Gastrocnemius medialis (tissue), 4 donors: Measurements from ENCODE around the gene CCDC51.

Experiments
- CTCF ChIP-seq, 5 experiments: fragments of 450-650 bp in 3 of 5; fragments of 200-600 bp in 2 of 5; sonication (generic) in 2 of 5; IDR thresholded peaks in 4 of 5; conservative IDR thresholded peaks in 1 of 5; 1 replicate in 4 of 5; 2 replicates in 1 of 5; pipeline ENCODE4 v1.5.1; 2016 to 2019; ENCODE audit warnings: antibody characterized with exemption in 5 of 5, mild to moderate bottlenecking in 3 of 5, moderate library complexity in 3 of 5
- POLR2A ChIP-seq, 2 donors: fragments of 450-650 bp; IDR thresholded peaks; one replicate each; pipeline ENCODE4 v1.6.1; 2017; ENCODE audit warnings: antibody characterized with exemption in 2 of 2, mild to moderate bottlenecking in 2 of 2, moderate library complexity in 2 of 2

GRCh38 chr3:48418140-48418539 is 21.8 kb downstream of the CCDC51 start:
- TF ChIP-seq CTCF (IDR thresholded peaks at IDR 0.05 in 4 of 5, conservative IDR thresholded peaks at IDR 0.05 in 1 of 5) (no peak), POLR2A (IDR thresholded peaks at IDR 0.05) (no peak)
